ENCODE measurements around the gene CILP2.

Gene CILP2

GRCh38 chr19:19538061-19538784 is at the start of gene CILP2:
TSS of gene CILP2 (plus strand) at chr19:19538265. CDS start at chr19:19538350, 85 bp downstream.
- no peak for DNase-seq (ENCODE audit: low spot score)

GRCh38 chr19:19488875-19489690 is 49.0 kb upstream of the CILP2 start:
- DNase-seq (ENCODE audit: low spot score), result peak; percentile 96

DNA sequence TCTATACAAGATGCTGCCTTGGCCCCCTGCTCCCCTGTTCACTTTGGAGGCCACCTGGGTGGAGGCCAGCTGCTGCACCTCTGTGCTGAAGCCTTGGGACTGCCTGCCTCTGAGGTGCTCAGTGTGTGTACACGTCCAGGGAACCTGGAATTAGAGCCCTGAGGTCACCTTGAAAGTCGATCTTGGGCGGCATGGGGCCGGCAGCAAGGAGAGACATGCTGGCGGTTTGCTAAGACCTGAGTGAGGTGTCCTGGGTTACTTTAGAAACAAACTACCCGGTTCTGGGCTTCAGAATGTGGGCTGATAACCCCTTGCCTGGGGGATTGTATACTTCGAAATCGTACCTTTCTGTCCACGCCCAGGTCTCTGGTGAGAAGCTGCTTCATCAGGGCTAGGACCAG is 48.3 kb upstream of the CILP2 start:
- no peak for DNase-seq (ENCODE audit: low spot score)

DNA sequence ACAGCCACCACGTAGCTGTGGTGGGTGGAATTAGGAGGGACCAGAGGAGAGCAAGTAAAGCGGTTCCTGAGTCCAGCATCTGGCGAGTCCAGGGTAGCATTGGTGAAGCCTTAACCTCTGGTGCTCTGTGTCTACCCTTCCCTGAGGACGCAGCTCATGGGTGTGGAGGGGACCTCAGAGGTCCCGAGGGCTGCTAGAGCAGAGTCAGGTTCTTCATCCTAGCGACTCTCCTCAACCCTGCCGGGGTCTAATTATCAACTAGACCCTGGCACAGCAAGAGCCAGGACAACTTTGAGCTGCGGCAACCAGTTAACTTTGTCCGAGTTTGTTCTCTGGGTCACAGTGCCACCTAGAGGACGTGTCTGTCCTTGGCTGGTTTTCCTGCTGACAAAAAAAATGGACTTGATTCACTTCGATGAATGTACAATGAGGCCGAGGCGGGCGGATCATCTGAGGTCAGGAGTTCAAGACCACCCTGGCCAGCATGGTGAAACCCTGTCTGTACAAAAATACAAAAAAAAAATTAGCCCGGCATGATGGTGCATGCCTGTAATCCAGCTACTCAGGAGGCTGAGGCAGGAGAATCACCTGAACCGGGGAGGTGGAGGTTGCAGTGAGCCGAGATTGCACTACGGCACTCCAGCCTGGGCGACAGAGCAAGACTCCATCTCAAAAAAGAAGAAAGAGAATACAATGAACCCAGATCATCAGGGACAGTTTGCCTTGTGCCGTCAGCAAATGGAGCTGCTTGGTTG is 47.7 kb upstream of the CILP2 start:
- peak; percentile 81 for DNase-seq (ENCODE audit: low spot score)

- no peak for DNase-seq (ENCODE audit: low spot score)
Observed at GRCh38 chr19:19491321-19492025, 46.6 kb upstream of the CILP2 start.

GRCh38 chr19:19492026-19492610 is 45.9 kb upstream of the CILP2 start:
- no peak for DNase-seq (ENCODE audit: low spot score)

GRCh38 chr19:19493841-19494546 is 44.1 kb upstream of the CILP2 start:
- no peak for DNase-seq (ENCODE audit: low spot score)

DNA sequence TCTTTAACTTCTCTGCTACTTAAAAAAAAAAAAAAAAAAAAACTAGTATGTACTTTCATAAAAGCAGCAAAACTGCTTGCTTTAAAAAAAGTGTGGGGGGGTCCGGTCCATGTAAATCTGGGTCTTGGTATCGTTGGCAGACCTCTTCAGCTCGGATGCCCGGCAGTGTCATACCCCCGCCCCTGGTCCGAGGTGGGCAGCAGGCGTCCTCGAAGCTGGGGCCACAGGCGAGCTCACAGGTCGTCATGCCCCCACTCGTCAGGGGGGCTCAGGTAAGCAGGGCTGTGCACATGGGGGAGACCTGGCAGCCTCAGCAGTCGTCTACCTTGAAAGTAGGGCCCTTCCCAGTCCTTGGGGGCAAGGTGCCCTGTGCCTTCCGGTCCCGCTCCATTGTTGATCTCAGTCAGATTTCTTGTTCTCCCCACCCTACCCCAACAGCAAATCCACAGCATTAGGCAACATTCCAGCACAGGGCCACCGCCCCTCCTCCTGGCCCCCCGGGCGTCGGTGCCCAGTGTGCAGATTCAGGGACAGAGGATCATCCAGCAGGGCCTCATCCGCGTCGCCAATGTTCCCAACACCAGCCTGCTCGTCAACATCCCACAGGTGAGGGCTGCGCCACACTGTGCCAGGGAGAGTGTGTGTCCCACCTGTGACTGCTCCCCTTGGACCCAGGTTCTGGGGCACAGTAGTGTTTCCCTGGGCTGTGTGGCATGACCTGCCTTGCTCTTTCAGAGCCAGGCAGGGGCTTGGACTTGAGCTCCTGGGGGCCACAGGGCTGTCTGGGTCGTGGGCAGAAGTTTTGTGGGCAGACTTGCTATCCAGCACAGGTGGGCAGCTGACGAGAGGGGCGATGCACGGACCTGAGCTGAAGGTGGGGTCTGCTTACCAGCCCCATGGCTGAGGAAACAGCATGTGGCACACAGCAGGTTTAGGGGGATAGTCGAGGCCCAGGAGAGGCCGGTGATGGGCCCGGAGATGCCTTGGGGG is 42.2 kb upstream of the CILP2 start:
- DNase-seq (ENCODE audit: low spot score), result no peak

- no peak for DNase-seq (ENCODE audit: low spot score)
Observed at GRCh38 chr19:19498255-19498991, 39.6 kb upstream of the CILP2 start.

DNA sequence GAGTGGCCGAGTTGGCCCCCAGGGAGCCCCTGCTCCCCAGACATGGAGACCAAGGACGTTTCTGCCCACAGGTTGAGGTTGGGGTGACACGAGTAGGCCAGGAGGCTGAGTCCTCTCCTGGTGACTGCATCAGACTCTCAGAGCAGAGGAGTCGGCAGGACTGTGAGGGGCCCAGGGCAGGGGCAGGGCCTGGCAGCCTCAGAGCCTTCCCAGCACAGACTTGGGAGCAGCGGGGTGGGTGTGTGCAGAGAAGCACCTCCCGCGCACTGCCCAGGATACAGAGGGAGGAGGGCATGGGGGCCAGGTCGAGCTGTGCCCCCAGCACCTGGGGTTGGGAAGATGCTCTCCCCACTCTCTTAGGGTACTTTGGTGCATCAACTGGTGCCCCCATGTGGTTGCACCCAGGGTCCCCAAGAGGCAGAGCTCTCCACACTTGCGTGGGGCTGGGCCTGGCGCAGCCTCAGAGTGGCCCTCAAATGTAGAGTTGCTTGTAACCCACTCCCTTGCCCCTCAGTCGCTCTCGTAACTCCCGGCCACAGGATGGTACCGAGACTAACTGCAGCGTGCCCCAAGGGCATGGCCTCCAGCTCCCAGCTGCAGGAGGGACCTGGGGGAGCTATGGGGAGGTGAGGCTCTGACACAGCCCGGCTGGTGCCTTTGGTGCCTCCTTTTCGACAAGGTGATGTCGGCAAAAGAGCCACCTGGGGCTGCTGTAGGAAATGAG is 38.6 kb upstream of the CILP2 start:
- DNase-seq (ENCODE audit: low spot score), result no peak

DNA sequence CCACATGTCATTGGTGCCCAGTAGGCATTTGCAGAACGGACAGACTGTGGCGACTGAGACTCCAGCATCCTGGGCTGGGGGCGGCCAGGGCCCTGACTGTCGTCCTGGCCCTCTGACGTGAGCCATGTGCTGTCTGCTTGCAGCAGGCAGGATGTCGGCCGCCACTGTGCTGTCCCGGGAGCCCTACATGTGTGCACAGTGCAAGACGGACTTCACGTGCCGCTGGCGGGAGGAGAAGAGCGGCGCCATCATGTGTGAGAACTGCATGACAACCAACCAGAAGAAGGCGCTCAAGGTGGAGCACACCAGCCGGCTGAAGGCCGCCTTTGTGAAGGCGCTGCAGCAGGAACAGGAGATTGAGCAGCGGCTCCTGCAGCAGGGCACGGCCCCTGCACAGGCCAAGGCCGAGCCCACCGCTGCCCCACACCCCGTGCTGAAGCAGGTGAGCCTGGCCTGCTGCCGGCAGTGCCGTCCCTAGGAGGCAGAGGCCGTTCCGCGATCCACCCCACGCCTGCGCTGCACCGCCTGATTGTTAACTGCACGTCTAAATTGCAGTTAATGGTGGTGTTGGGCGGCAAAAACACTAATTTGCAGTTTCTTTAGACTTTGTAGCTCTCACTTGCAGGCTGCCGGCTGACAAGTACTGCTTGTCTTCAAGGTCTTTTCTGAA is 37.0 kb upstream of the CILP2 start:
- DNase-seq (ENCODE audit: low spot score), result no peak

GRCh38 chr19:19501798-19502197 is 36.3 kb upstream of the CILP2 start:
- no peak for DNase-seq (ENCODE audit: low spot score)

DNA sequence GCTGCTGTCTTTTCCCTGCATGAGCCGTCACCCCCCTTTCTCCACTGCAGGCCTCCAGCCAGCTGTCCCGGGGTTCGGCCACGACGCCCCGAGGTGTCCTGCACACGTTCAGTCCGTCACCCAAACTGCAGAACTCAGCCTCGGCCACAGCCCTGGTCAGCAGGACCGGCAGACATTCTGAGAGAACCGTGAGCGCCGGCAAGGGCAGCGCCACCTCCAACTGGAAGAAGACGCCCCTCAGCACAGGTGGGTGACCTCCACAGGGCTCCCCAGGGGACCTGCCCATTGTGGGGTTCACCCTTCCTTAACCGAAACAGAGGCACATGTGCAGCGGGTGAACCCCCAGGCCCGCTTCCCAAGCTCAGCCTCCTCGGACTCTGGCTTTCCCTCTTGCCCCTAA is 35.8 kb upstream of the CILP2 start:
- no peak for DNase-seq (ENCODE audit: low spot score)

DNA sequence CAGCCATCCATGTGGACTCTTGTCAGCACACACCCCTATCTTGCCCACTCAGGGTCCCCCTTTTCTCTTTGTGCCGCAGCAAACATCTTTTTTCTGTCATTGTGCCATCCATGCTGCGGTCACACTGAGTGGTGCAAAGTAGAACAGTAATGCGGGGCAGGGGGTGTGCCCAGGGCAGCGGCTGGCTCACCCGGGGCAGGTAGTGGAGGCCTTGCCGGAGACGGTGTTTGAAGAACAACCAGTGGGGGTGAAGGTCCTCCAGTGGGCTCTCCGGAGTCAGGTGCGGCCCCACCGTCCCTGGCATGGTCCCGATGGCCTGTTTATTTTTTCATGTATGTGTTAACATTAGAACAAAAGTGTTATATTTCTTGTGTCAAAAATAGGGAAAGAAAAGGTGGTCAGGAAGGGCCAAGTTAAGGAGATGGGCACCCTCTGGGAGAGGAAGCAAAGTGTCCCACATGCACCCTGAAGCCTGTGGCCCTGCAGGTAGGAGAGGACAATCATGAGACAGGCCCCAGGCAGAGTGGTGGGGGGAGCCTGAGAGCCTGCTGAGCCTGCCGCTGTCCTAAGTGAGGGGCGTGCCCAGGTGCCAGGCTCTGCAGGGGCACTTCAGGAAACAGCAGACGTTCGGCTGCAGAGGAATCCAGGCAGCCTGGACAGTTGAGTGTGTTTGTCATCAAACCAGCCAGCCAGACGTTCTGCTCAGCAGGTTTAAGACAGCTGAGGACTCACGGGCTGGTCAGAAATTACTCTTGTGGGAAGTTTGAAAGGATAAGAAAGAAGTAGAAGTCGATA is 35.1 kb upstream of the CILP2 start:
- DNase-seq (ENCODE audit: low spot score), result no peak

DNA sequence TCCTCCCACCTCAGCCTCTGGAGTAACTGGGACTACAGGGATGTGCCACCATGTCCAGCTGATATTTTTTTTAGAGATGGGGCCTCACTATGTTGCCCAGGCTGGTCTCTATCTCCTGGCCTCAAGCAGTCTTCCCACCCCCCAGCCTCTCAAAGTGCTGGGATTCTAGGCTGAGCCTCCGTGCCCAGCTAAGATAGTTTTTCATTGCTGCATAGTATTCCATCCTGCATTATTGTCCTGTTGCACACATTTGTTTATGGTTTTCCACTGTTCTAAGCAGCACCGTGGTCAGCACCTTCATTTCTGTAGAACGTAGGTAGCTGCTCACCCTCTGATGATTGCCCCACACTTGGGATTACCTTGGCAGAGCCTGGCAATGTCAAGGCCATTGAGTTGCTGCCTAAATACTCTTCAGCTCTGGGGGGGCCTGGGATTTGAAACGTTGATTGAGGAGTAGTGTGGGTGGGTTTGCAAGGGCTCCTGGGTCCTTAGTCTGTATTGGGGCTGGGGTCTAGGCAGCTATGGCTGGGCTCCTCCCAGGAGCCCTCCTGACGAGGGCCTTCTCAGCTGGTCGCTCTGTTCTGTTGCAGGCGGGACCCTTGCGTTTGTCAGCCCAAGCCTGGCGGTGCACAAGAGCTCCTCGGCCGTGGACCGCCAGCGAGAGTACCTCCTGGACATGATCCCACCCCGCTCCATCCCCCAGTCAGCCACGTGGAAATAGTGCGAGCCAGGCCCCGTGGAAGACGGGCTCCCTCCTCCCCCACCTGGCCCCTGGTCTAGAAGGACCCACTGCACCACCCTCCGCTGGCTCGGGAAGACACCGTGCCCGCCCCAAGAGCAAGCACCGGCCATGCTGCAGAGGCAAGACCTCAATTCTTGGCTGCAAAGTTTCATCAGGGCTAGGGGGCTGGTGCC is 33.1 kb upstream of the CILP2 start:
- DNase-seq (ENCODE audit: low spot score), result no peak

All from kidney capillary endothelial cell (primary cell).